Liver (tissue), 3 donors: ENCODE results near the gene ARHGDIA.

Source experiments
- EGR1 ChIP-seq, 2 donors: IDR thresholded peaks; 2 replicates each; pipeline ENCODE4 v1.6.1; 2016 to 2018; ENCODE audit warnings: antibody characterized with exemption in 2 of 2, low read depth in 2 of 2
- GABPA ChIP-seq, 2 donors: IDR thresholded peaks in 1 of 2; conservative IDR thresholded peaks in 1 of 2; 2 replicates each; pipeline ENCODE4 v1.6.1; 2016; ENCODE audit warnings: antibody characterized with exemption in 2 of 2, mild to moderate bottlenecking in 1 of 2, moderate library complexity in 1 of 2
- HNF4A ChIP-seq, 2 donors: conservative IDR thresholded peaks; 2 replicates each; pipeline ENCODE4 v1.6.1; 2016; ENCODE audit warnings: antibody characterized with exemption in 2 of 2, mild to moderate bottlenecking in 2 of 2
- JUND ChIP-seq, 2 donors: IDR thresholded peaks; 2 replicates each; pipeline ENCODE4 v1.6.1; 2016; ENCODE audit warnings: antibody characterized with exemption in 2 of 2
- RAD21 ChIP-seq, 2 donors: IDR thresholded peaks; 2 replicates each; pipeline ENCODE4 v1.6.1; 2016; ENCODE audit warnings: antibody characterized with exemption in 2 of 2, mild to moderate bottlenecking in 2 of 2
- RXRA ChIP-seq, 2 donors: IDR thresholded peaks; 2 replicates each; pipeline ENCODE4 v1.6.1; 2017 to 2018; ENCODE audit warnings: antibody characterized with exemption in 2 of 2, mild to moderate bottlenecking in 1 of 2
- SP1 ChIP-seq: IDR thresholded peaks from 2 replicates; pipeline ENCODE4 v1.6.1; 2018; ENCODE audit warnings: antibody characterized with exemption, mild to moderate bottlenecking
- TAF1 ChIP-seq: conservative IDR thresholded peaks from 2 replicates; pipeline ENCODE4 v1.6.1; 2016; ENCODE audit warnings: antibody characterized with exemption, mild to moderate bottlenecking
- YY1 ChIP-seq: IDR thresholded peaks from 2 replicates; pipeline ENCODE4 v1.6.1; 2016; ENCODE audit warnings: antibody characterized with exemption, mild to moderate bottlenecking
- TF ChIP-seq, protein P1 (sequence below): fragments of 150-350 bp; IDR thresholded peaks from 2 replicates; pipeline ENCODE4 v1.5.1; 2017; ENCODE audit warnings: improper control_type of control experiment, low read depth, low read length; ENCODE audit not compliant: missing input control
- TF ChIP-seq, protein P2 (sequence below): IDR thresholded peaks from 2 replicates; pipeline ENCODE4 v1.6.1; 2016; ENCODE audit warnings: antibody characterized with exemption
- TF ChIP-seq, protein P3 (sequence below): IDR thresholded peaks from 2 replicates; pipeline ENCODE4 v1.6.1; 2016; ENCODE audit warnings: antibody characterized with exemption
- TF ChIP-seq, protein P4 (sequence below): IDR thresholded peaks from 2 replicates; pipeline ENCODE4 v1.6.1; 2016; ENCODE audit warnings: antibody characterized with exemption, mild to moderate bottlenecking
- donor health status: healthy.
- donor health status: healthy.

DNA sequence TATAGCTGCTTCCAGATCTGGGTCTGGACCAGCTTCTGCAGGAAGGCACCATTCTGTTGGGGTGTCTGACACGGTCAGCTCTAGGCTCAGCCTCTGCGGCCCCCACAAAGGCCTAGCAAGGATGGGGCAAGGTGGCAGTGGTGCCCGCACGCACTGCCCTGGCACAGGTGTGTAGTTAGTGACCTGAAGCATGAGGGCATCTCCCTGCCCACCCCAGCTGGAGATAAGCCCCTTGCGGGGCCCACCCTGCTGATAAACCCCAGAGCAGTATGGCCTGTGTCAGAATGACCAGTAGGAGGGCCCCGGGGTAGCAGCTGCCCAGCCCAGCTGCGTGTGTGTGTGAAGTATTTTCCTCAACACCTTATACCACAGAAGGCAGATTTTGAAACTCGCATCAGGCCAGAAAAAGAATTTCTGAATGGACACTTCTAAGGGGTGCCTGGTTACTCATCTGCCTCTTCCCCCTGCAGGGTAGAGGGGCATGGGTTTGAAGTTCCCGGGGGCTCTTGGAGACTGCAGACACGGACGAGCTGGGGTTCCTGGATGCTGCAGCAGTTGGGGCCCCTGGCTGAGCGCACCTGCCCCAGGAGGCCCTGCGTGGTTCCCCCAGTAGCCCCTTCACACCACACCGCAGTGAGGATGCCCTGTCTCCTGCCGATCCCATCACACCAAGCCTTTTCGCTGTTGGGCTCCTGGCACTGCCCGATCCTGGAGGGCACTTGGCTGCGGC, 4.5 kb downstream of the ARHGDIA start:
- TF ChIP-seq RXRA (IDR thresholded peaks at IDR 0.05) (no peak), EGR1 (IDR thresholded peaks at IDR 0.05; ENCODE audit: low read depth in 2 of 2) (no peak), TAF1 (no peak), JUND (IDR thresholded peaks at IDR 0.05) (no peak), SP1 (no peak), GABPA (IDR thresholded peaks at IDR 0.05 in 1 of 2, conservative IDR thresholded peaks at IDR 0.05 in 1 of 2) (no peak), RAD21 (IDR thresholded peaks at IDR 0.05) (no peak), HNF4A (conservative IDR thresholded peaks at IDR 0.05) (no peak), YY1 (no peak)
- TF ChIP-seq, protein P1, sequence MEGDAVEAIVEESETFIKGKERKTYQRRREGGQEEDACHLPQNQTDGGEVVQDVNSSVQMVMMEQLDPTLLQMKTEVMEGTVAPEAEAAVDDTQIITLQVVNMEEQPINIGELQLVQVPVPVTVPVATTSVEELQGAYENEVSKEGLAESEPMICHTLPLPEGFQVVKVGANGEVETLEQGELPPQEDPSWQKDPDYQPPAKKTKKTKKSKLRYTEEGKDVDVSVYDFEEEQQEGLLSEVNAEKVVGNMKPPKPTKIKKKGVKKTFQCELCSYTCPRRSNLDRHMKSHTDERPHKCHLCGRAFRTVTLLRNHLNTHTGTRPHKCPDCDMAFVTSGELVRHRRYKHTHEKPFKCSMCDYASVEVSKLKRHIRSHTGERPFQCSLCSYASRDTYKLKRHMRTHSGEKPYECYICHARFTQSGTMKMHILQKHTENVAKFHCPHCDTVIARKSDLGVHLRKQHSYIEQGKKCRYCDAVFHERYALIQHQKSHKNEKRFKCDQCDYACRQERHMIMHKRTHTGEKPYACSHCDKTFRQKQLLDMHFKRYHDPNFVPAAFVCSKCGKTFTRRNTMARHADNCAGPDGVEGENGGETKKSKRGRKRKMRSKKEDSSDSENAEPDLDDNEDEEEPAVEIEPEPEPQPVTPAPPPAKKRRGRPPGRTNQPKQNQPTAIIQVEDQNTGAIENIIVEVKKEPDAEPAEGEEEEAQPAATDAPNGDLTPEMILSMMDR = no peak
- TF ChIP-seq, protein P2, sequence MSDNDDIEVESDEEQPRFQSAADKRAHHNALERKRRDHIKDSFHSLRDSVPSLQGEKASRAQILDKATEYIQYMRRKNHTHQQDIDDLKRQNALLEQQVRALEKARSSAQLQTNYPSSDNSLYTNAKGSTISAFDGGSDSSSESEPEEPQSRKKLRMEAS = no peak
- TF ChIP-seq, protein P3, sequence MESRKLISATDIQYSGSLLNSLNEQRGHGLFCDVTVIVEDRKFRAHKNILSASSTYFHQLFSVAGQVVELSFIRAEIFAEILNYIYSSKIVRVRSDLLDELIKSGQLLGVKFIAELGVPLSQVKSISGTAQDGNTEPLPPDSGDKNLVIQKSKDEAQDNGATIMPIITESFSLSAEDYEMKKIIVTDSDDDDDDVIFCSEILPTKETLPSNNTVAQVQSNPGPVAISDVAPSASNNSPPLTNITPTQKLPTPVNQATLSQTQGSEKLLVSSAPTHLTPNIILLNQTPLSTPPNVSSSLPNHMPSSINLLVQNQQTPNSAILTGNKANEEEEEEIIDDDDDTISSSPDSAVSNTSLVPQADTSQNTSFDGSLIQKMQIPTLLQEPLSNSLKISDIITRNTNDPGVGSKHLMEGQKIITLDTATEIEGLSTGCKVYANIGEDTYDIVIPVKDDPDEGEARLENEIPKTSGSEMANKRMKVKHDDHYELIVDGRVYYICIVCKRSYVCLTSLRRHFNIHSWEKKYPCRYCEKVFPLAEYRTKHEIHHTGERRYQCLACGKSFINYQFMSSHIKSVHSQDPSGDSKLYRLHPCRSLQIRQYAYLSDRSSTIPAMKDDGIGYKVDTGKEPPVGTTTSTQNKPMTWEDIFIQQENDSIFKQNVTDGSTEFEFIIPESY = no peak
- TF ChIP-seq, protein P4, sequence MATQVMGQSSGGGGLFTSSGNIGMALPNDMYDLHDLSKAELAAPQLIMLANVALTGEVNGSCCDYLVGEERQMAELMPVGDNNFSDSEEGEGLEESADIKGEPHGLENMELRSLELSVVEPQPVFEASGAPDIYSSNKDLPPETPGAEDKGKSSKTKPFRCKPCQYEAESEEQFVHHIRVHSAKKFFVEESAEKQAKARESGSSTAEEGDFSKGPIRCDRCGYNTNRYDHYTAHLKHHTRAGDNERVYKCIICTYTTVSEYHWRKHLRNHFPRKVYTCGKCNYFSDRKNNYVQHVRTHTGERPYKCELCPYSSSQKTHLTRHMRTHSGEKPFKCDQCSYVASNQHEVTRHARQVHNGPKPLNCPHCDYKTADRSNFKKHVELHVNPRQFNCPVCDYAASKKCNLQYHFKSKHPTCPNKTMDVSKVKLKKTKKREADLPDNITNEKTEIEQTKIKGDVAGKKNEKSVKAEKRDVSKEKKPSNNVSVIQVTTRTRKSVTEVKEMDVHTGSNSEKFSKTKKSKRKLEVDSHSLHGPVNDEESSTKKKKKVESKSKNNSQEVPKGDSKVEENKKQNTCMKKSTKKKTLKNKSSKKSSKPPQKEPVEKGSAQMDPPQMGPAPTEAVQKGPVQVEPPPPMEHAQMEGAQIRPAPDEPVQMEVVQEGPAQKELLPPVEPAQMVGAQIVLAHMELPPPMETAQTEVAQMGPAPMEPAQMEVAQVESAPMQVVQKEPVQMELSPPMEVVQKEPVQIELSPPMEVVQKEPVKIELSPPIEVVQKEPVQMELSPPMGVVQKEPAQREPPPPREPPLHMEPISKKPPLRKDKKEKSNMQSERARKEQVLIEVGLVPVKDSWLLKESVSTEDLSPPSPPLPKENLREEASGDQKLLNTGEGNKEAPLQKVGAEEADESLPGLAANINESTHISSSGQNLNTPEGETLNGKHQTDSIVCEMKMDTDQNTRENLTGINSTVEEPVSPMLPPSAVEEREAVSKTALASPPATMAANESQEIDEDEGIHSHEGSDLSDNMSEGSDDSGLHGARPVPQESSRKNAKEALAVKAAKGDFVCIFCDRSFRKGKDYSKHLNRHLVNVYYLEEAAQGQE = no peak
